ENCODE data around the gene TST. TPM values are rescaled to one million over a fixed set of nuclear protein-coding genes. Genes with fewer than 3 reads are reported as not detected.

Gene TST
- total RNA-seq, 4 donors from 2014 or later = 60.8 to 163 (median 82.9) TPM

DNA sequence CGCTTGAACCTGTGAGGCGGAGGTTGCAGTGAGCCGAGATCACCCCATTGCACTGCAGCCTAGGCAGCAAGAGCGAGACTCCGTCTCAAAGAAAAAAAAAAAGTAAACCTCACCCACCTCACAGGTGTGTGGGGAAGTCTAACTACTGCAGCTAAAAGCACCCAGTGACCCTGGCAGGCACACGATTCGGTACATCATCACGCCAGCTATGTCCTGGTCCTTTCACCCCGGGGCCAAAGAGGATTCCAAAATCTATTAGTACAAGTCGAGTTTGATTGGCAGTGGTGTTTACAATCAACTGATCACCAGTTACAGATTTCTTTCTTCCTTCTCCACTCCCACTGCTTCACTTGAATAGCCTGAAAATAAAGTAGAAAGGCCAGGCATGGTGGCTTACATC, 6.3 kb downstream of the TST start:
- intact Hi-C loops (cut with DNase I) = no loop called here
- Histone ChIP-seq H3K4me3 (no peak overlapping the region), H3K27ac (peak overlapping the region in 2 of 4 donors; percentile 51 to 96), H3K27me3 (no peaks in the 10 kb centered on the region), H3K4me1 (peaks cover 16 to 64% (median 33%) of the 10 kb centered on the region in 3 donors), H3K36me3 (peaks cover 0 to 19% (median 0%) of the 10 kb centered on the region in 3 donors), H3K9me3 (no peaks in the 10 kb centered on the region)
- TF ChIP-seq POLR2A (IDR thresholded peaks at IDR 0.05) = no peak
- TF ChIP-seq CTCF (IDR thresholded peaks at IDR 0.05) = no peak
- no peak for DNase-seq
- WGBS, 2 donors = 72 to 82% methylated on average over 9 to 10 of the region's 10 CpGs

DNA sequence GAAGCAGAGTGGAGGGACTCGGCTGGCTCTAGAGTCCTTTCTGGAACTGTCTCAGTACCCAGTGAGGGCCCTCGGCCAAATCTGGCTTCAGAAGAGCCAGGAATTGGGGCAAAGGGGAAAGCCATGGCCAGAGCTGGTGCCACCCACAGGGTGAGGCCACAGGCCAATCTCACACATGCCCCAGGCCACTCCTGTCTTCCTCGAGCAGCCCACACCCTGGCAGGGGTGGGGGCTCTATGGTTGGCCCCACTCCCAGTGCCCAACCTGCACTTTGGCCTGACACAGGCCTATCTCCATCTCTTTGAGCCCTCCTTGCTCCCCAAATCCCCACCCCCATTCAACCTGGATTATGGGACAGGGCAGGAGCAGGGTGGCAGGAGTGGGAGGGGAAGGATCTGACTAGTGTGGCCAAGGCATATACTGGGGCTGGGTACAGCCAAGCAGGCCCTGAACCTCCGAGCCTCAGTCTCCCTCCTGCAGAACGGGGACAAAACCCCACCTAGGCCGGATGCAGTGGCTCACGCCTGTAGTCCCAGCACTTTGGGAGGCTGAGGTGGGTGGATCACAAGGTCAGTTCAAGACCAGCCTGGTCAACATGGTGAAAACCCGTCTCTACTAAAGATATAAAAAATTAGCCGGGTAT, 6.9 kb downstream of the TST start:
- H3K4me1 ChIP-seq = peaks cover 12 to 62% (median 28%) of the 10 kb centered on the region in 3 donors
- intact Hi-C loops (cut with DNase I) = no loop called here
- peak overlapping the region in 3 of 4 donors; percentile 44 to 96 (median 51) for H3K27ac ChIP-seq
- no peaks in the 10 kb centered on the region for H3K9me3 ChIP-seq
- no peak overlapping the region for H3K4me3 ChIP-seq
- TF ChIP-seq POLR2A (IDR thresholded peaks at IDR 0.05) = no peak
- no peak for TF ChIP-seq CTCF (IDR thresholded peaks at IDR 0.05)
- no peaks in the 10 kb centered on the region for H3K27me3 ChIP-seq
- H3K36me3 ChIP-seq = peaks cover 0 to 13% (median 0%) of the 10 kb centered on the region in 3 donors
- no peak for DNase-seq
- WGBS, 2 donors = 80 to 88% methylated on average over 3 to 4 of the region's 9 CpGs

- Histone ChIP-seq H3K27me3 (no peaks in the 10 kb centered on the region), H3K27ac (no peak overlapping the region), H3K9me3 (no peaks in the 10 kb centered on the region), H3K4me1 (peaks cover 3 to 53% (median 19%) of the 10 kb centered on the region in 3 donors), H3K36me3 (peaks cover 0 to 4% (median 0%) of the 10 kb centered on the region in 3 donors), H3K4me3 (no peak overlapping the region)
- intact Hi-C loops (cut with DNase I) = no loop called here
- TF ChIP-seq POLR2A (IDR thresholded peaks at IDR 0.05) (no peak), CTCF (IDR thresholded peaks at IDR 0.05) (no peak)
- DNase-seq = no peak
- WGBS, 2 donors = 89 to 100% methylated on average over 3 of the region's 3 CpGs
Measured at GRCh38 chr22:37011472-37011871, 7.8 kb downstream of the TST start.

- no peaks in the 10 kb centered on the region for H3K36me3 ChIP-seq
- WGBS, 2 donors = 85 to 91% methylated on average over 4 of the region's 20 CpGs
- H3K9me3 ChIP-seq = no peaks in the 10 kb centered on the region
- peaks cover 0 to 48% (median 18%) of the 10 kb centered on the region in 3 donors for H3K4me1 ChIP-seq
- no peaks in the 10 kb centered on the region for H3K27me3 ChIP-seq
- no peak for DNase-seq
- intact Hi-C loops (cut with DNase I) = no loop called here
- H3K4me3 ChIP-seq = no peak overlapping the region
- no peak overlapping the region for H3K27ac ChIP-seq
- TF ChIP-seq CTCF (IDR thresholded peaks at IDR 0.05) (no peak), POLR2A (IDR thresholded peaks at IDR 0.05) (no peak)
Measured at GRCh38 chr22:37010976-37011375, 8.3 kb downstream of the TST start.

DNA sequence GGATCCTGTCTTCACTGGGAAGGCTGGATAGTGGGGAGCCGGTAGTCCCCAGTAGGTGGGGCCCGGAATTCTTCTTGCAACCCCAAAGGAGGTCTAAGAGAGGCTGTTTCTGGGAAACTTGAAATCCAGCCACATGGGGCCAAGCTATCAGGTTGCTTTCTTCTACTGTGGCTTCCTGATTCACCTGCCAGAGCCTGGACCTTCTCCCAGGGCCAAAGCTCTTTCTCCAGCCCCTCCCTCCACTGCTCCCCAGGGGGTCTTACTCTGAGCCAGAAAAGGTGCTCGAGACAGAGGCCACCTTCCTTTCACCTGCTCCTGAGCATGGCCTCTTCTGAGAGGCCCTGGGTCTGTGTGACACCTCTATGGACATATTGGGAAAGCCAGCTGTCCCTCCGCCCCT, 9.1 kb downstream of the TST start:
- 80 to 83% methylated on average over 1 to 4 of the region's 4 CpGs for WGBS, 2 donors
- peaks cover 0 to 41% (median 14%) of the 10 kb centered on the region in 3 donors for H3K4me1 ChIP-seq
- no peak overlapping the region for H3K4me3 ChIP-seq
- intact Hi-C loops (cut with DNase I) = no loop called here
- no peak overlapping the region for H3K27ac ChIP-seq
- DNase-seq = no peak
- TF ChIP-seq CTCF (IDR thresholded peaks at IDR 0.05) (no peak), POLR2A (IDR thresholded peaks at IDR 0.05) (no peak)
- no peaks in the 10 kb centered on the region for H3K9me3 ChIP-seq
- no peaks in the 10 kb centered on the region for H3K36me3 ChIP-seq
- H3K27me3 ChIP-seq = no peaks in the 10 kb centered on the region

Measured in esophagus squamous epithelium (tissue), 5 donors.